Gastroesophageal sphincter (tissue), 3 donors: ENCODE measurements around the gene SLIT2.

Experiments used
- CTCF ChIP-seq, 4 experiments: fragments of 200-600 bp in 2 of 4; fragments of 450-650 bp in 2 of 4; sonication (generic) in 1 of 4; IDR thresholded peaks; one replicate each; pipeline ENCODE4 v1.5.1; 2017 to 2019; ENCODE audit warnings: antibody characterized with exemption in 4 of 4, mild to moderate bottlenecking in 2 of 4, moderate library complexity in 2 of 4
- POLR2A ChIP-seq, 2 donors: fragments of 450-650 bp; IDR thresholded peaks; one replicate each; pipeline ENCODE4 v1.6.1; 2017; ENCODE audit warnings: antibody characterized with exemption in 2 of 2, mild to moderate bottlenecking in 2 of 2, moderate library complexity in 1 of 2
- POLR2AphosphoS5 ChIP-seq: sonication (generic); formaldehyde crosslinking; IDR thresholded peaks from one replicate; pipeline ENCODE4 v1.6.1; 2017; ENCODE audit warnings: antibody characterized with exemption

- TF ChIP-seq CTCF (IDR thresholded peaks at IDR 0.05) = no peak
- no peak for TF ChIP-seq POLR2A (IDR thresholded peaks at IDR 0.05)
- TF ChIP-seq POLR2AphosphoS5 = no peak
These were observed 4.7 kb downstream of the SLIT2 start for GRCh38 chr4:20256381-20256881.
